GM23248 (cell line): ENCODE results near the gene TCF4. TPM values are rescaled to one million over a fixed set of nuclear protein-coding genes. Genes with fewer than 3 reads are reported as not detected.

Experiments used
- DNase-seq: peaks from one replicate; pipeline ENCODE4 v3.0.0-alpha.2; 2015
- H2AFZ ChIP-seq: fragments of 200-600 bp; sonication (generic); 2 replicates; pipeline ENCODE4 v1.6.1; 2016; ENCODE audit warnings: antibody characterized with exemption
- H3F3A ChIP-seq: fragments of 200-600 bp; sonication (generic); 2 replicates; pipeline ENCODE4 v1.6.1; 2016; ENCODE audit warnings: mild to moderate bottlenecking, antibody characterized with exemption, mixed run types; ENCODE audit not compliant: insufficient read depth
- H3K27ac ChIP-seq: fragments of 200-600 bp; sonication (generic); 2 replicates; pipeline ENCODE4 v1.5.1; 2016; ENCODE audit warnings: mild to moderate bottlenecking
- H3K27me3 ChIP-seq: fragments of 200-600 bp; sonication (generic); replicated peaks from 2 replicates; pipeline ENCODE4 v1.6.1; 2016; ENCODE audit warnings: mild to moderate bottlenecking; ENCODE audit not compliant: insufficient read depth
- H3K36me3 ChIP-seq: fragments of 200-600 bp; sonication (generic); 2 replicates; pipeline ENCODE4 v1.6.1; 2016; ENCODE audit warnings: low read depth, mild to moderate bottlenecking
- H3K4me1 ChIP-seq: fragments of 200-600 bp; sonication (generic); 2 replicates; pipeline ENCODE4 v1.6.1; 2016; ENCODE audit warnings: mild to moderate bottlenecking; ENCODE audit not compliant: insufficient read depth
- H3K4me2 ChIP-seq: fragments of 200-600 bp; sonication (generic); one replicate; pipeline ENCODE4 v1.6.1; 2016; ENCODE audit warnings: mild to moderate bottlenecking; ENCODE audit not compliant: unreplicated experiment
- H3K4me3 ChIP-seq: fragments of 200-600 bp; sonication (generic); 2 replicates; pipeline ENCODE4 v1.5.1; 2016; ENCODE audit warnings: mild to moderate bottlenecking
- H3K79me2 ChIP-seq: fragments of 200-600 bp; sonication (generic); 2 replicates; pipeline ENCODE4 v1.6.1; 2016; ENCODE audit warnings: mild to moderate bottlenecking; ENCODE audit not compliant: insufficient read depth
- H3K9ac ChIP-seq: fragments of 200-600 bp; sonication (generic); 2 replicates; pipeline ENCODE4 v1.6.1; 2016; ENCODE audit warnings: mild to moderate bottlenecking
- H3K9me2 ChIP-seq: fragments of 200-600 bp; sonication (generic); 2 replicates; pipeline ENCODE4 v1.6.1; 2016; ENCODE audit warnings: mixed run types, mild to moderate bottlenecking, moderate library complexity; ENCODE audit not compliant: insufficient read depth
- H3K9me3 ChIP-seq: fragments of 200-600 bp; sonication (generic); one replicate; pipeline ENCODE4 v1.6.1; 2017; ENCODE audit warnings: low read depth
- H4K20me1 ChIP-seq: fragments of 200-600 bp; sonication (generic); 2 replicates; pipeline ENCODE4 v1.6.0; 2016; ENCODE audit not compliant: insufficient read depth
- EZH2 ChIP-seq: fragments of 200-600 bp; sonication (generic); IDR thresholded peaks from 2 replicates; pipeline ENCODE4 v1.6.1; 2018; ENCODE audit warnings: antibody characterized with exemption, mild to moderate bottlenecking; ENCODE audit not compliant: insufficient read depth, poor library complexity, severe bottlenecking
- EZH2phosphoT487 ChIP-seq: fragments of 200-600 bp; sonication (generic); IDR thresholded peaks from 2 replicates; pipeline ENCODE4 v1.6.1; 2018; ENCODE audit warnings: antibody characterized with exemption, moderate library complexity, mild to moderate bottlenecking, low read depth; ENCODE audit not compliant: insufficient read depth
- WGBS, 2 experiments: methylation state at CpG; one replicate each; pipeline ENCODE4 v1.1.6; 2015 to 2017; ENCODE audit warnings: low lambda C conversion rate in 2 of 2, low coverage in 1 of 2; ENCODE audit errors: missing lambda C conversion rate in 2 of 2; 5-methylcytosine and 5-hydroxymethylcytosine counted together
- in situ Hi-C: fragments of 300-500 bp; cut with MboI; formaldehyde crosslinking; loops from 2 replicates; pipeline ENCODE4 v1.15.0; 2020
- polyA plus RNA-seq: library from polyadenylated mRNA; unstranded; fragments of >200 nt; fragmentation: Nextera tagmentation; extraction: Ambion mirVana; gene quantifications from 2 replicates; pipeline ENCODE4 v1.2.1, GENCODE V29; 2016
- total RNA-seq: library from RNA; depleted of rRNA; stranded (reverse); fragments of >200 nt; shearing (Covaris generic); gene quantifications from 2 replicates; pipeline ENCODE4 v1.2.3, GENCODE V29; 2014

The TCF4 gene
- total and polyA plus RNA-seq, 2 experiments from 2014 or later = 54.5 to 59.3 TPM

DNA sequence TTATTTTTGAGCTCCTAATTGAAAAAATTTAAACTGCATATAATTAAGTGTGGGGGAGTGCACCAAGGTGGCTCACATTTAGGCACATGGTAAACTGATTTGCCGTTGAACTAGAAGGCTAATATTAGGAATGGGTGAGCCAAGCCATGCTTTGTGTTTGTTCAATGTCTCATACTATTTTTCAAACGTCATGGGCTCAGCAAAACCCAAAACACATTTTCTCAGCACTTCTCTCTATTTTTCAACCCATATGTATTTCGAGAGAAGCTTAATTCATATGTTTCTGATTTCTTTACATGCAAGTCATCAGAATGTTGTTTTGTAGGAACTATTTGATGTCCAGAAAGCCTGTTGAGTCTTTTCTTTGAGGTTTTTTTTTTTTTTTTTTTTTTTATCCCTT, 291.2 kb downstream of the TCF4 start:
- Histone ChIP-seq H3K9ac (no peak overlapping the region), H3K27ac (no peak overlapping the region), H3K9me3 (no peaks in the 10 kb centered on the region), H2AFZ (no peak overlapping the region), H4K20me1 (no peaks in the 10 kb centered on the region), H3F3A (peaks cover 9% of the 10 kb centered on the region), H3K4me2 (no peak overlapping the region), H3K36me3 (no peaks in the 10 kb centered on the region), H3K9me2 (no peaks in the 10 kb centered on the region), H3K4me3 (no peak overlapping the region), H3K27me3 (no peaks in the 10 kb centered on the region), H3K4me1 (peaks cover 29% of the 10 kb centered on the region), H3K79me2 (peaks cover 95% of the 10 kb centered on the region)
- TF ChIP-seq EZH2 (no peak), EZH2phosphoT487 (no peak)
- 51 to 56% methylated on average over 3 of the region's 3 CpGs for WGBS, 2 experiments
- no peak for DNase-seq
- in situ Hi-C loops = no loop called here

DNA sequence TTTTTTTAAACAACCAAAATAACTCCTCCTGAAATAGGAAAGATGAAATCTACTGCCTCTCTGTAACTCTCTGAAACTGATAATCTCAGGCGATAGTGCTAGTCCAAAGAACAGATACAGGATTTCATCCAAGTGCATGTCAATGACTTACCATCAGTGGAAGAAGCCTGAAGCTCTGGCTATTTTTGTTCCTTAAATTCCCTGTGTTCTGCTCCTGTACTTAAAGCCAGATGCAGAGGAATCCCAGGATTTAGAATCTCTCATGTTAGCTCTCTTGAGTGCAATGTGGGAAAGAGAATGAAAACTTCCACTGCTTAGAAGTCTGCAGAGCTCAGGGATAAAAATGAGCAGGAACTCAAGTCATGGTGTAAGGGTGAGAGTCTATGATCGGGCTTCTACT, 291.9 kb downstream of the TCF4 start:
- Histone ChIP-seq H3K9me2 (no peaks in the 10 kb centered on the region), H3K27ac (no peak overlapping the region), H3K4me2 (no peak overlapping the region), H3K9me3 (no peaks in the 10 kb centered on the region), H3K9ac (no peak overlapping the region), H3K36me3 (no peaks in the 10 kb centered on the region), H3K79me2 (peaks cover 97% of the 10 kb centered on the region), H4K20me1 (no peaks in the 10 kb centered on the region), H3F3A (peaks cover 16% of the 10 kb centered on the region), H2AFZ (no peak overlapping the region), H3K27me3 (no peaks in the 10 kb centered on the region), H3K4me1 (peaks cover 29% of the 10 kb centered on the region), H3K4me3 (no peak overlapping the region)
- in situ Hi-C loops = no loop called here
- WGBS, 2 experiments = 68 to 69% methylated on average over 2 of the region's 2 CpGs
- TF ChIP-seq EZH2 (no peak), EZH2phosphoT487 (no peak)
- no peak for DNase-seq

DNA sequence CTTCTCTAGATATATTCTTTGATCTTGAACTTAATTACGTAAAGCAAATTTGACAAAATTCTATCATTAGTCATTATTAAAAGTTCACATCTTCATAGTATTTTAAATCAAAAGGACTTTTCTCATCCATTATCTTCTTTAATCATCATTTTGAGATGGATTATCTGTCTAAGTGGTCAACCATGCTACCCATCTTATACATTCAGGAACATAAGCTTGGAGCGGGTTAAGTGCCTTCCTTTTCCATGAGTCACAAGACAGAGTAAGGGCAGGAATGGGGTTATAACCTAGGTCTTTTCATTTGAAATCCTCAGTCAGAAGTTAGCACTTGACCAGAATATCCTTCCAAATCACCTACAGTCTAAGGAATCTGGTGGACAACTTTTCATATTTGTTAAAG, 297.1 kb downstream of the TCF4 start:
- in situ Hi-C loops = no loop called here
- Histone ChIP-seq H3K4me2 (peak overlapping the region; percentile 36), H4K20me1 (no peaks in the 10 kb centered on the region), H3K36me3 (no peaks in the 10 kb centered on the region), H3K27ac (no peak overlapping the region), H3K27me3 (no peaks in the 10 kb centered on the region), H3K4me3 (no peak overlapping the region), H3K79me2 (peaks cover 98% of the 10 kb centered on the region), H3F3A (peaks cover 29% of the 10 kb centered on the region), H3K9me2 (no peaks in the 10 kb centered on the region), H2AFZ (0 out of 2 replicates have a peak overlapping the region, but pooled peaks have one; percentile 23), H3K9me3 (no peaks in the 10 kb centered on the region), H3K9ac (no peak overlapping the region), H3K4me1 (peaks cover 35% of the 10 kb centered on the region)
- peak; percentile 56 for DNase-seq
- WGBS, 2 experiments = 53 to 55% methylated on average over 2 of the region's 2 CpGs
- TF ChIP-seq EZH2phosphoT487 = no peak
- TF ChIP-seq EZH2 = no peak

DNA sequence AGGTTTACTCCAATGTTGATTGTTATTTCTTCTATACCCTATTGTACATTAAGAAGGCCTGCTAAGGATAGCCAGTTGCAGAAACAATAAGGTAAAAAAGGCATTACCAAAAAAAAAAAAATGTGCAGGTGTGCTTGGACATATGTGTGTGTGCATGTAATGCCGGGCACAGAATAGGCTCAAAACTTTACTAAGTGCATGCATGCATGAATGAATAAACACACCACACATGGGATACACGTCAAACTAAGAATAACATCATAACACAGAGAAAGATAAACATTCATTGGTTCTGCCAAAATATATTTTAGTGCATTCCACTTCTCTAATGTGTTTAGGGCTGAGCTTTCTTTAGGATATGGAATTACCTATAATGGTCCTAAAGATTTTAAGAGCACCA, 298.2 kb downstream of the TCF4 start:
- DNase-seq = no peak
- H3K27ac ChIP-seq = no peak overlapping the region
- H3F3A ChIP-seq = peaks cover 29% of the 10 kb centered on the region
- no peak overlapping the region for H3K9ac ChIP-seq
- H3K4me1 ChIP-seq = peaks cover 35% of the 10 kb centered on the region
- no peaks in the 10 kb centered on the region for H3K27me3 ChIP-seq
- no peaks in the 10 kb centered on the region for H4K20me1 ChIP-seq
- no peaks in the 10 kb centered on the region for H3K36me3 ChIP-seq
- TF ChIP-seq EZH2phosphoT487 (no peak), EZH2 (no peak)
- no peak overlapping the region for H3K4me2 ChIP-seq
- in situ Hi-C loops = no loop called here
- WGBS, 2 experiments = 80 to 87% methylated on average over 2 of the region's 2 CpGs
- H3K79me2 ChIP-seq = peaks cover 98% of the 10 kb centered on the region
- H3K4me3 ChIP-seq = no peak overlapping the region
- no peak overlapping the region for H2AFZ ChIP-seq
- H3K9me3 ChIP-seq = no peaks in the 10 kb centered on the region
- H3K9me2 ChIP-seq = no peaks in the 10 kb centered on the region

DNA sequence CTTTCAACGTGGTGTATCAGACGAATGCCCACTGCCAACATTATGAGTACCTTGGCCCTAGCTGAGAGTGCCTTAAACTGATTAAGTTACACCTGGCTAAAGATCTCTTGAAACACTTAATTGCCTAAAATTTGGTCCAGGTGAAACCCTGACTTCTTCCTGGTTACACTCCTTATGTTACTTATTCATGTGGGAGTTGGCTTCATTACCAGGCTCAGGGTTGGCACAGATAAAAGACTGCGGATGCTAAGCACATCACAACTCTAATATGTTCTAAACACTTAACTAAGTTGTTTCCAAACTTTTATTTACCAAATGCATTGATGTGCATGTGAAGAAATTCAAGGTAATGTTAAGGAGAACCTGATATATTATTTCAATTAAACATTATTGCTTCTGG, 298.9 kb downstream of the TCF4 start:
- DNase-seq = no peak
- H3K27ac ChIP-seq = no peak overlapping the region
- H2AFZ ChIP-seq = no peak overlapping the region
- in situ Hi-C loops = no loop called here
- WGBS, 2 experiments = 69 to 77% methylated on average over 3 of the region's 3 CpGs
- H3K4me3 ChIP-seq = no peak overlapping the region
- no peaks in the 10 kb centered on the region for H3K27me3 ChIP-seq
- H4K20me1 ChIP-seq = no peaks in the 10 kb centered on the region
- H3K79me2 ChIP-seq = peaks cover 98% of the 10 kb centered on the region
- H3K9ac ChIP-seq = no peak overlapping the region
- H3K4me2 ChIP-seq = no peak overlapping the region
- H3K36me3 ChIP-seq = no peaks in the 10 kb centered on the region
- no peaks in the 10 kb centered on the region for H3K9me3 ChIP-seq
- H3K4me1 ChIP-seq = peaks cover 35% of the 10 kb centered on the region
- no peaks in the 10 kb centered on the region for H3K9me2 ChIP-seq
- peaks cover 29% of the 10 kb centered on the region for H3F3A ChIP-seq
- TF ChIP-seq EZH2phosphoT487 = no peak
- TF ChIP-seq EZH2 = no peak
